Measurements from ENCODE around the gene RNF34.

GRCh38 chr12:121423253-121423652 is 23.3 kb downstream of the RNF34 start:
- TF ChIP-seq CTCF (IDR thresholded peaks at IDR 0.05), result no peak
- no peak for TF ChIP-seq POLR2A (IDR thresholded peaks at IDR 0.05)
